Measurements from ENCODE around the gene ACKR4. TPM values are rescaled to one million over a fixed set of nuclear protein-coding genes. Genes with fewer than 3 reads are reported as not detected.

Gene ACKR4
- total RNA-seq, 1 donor, result 0.72 TPM

DNA sequence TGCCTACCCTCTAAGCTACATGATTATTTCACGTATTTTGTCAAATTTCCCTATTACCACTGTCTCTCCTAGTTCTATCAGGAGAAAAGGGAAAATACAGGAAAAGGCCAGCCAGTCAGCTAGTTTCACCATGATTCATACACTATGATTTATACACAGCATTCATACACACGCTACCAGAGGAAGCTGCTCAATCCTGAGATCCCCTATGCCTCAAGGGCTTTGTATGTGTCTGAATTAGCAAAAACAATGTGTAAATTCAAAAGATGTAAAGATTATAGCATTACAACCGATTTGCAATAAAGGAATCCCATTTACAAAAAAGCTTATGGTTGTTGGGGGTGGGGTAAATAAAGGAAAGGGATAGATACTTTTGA, 3.1 kb upstream of the ACKR4 start:
- Histone ChIP-seq H3K4me3 (ENCODE audit: insufficient read depth, low read length) (peak overlapping the region; percentile 8), H3K4me1 (ENCODE audit: insufficient read depth, low read length) (peaks cover 26% of the 10 kb centered on the region), H3K27me3 (ENCODE audit: insufficient read depth, low read length) (no peaks in the 10 kb centered on the region), H3K36me3 (ENCODE audit: insufficient read depth, low read length) (no peaks in the 10 kb centered on the region), H3K9me3 (ENCODE audit: low read depth, low read length) (no peaks in the 10 kb centered on the region), H3K4me2 (ENCODE audit: insufficient read depth, low read length) (peak overlapping the region; percentile 68), H3K27ac (ENCODE audit: low read depth, low read length) (peak overlapping the region; percentile 90), H3K79me2 (ENCODE audit: insufficient read depth, low read length) (no peaks in the 10 kb centered on the region), H2AFZ (ENCODE audit: low read length) (peak overlapping the region; percentile 38), H4K20me1 (ENCODE audit: insufficient read depth, low read length) (no peaks in the 10 kb centered on the region)
- TF ChIP-seq, protein P1, sequence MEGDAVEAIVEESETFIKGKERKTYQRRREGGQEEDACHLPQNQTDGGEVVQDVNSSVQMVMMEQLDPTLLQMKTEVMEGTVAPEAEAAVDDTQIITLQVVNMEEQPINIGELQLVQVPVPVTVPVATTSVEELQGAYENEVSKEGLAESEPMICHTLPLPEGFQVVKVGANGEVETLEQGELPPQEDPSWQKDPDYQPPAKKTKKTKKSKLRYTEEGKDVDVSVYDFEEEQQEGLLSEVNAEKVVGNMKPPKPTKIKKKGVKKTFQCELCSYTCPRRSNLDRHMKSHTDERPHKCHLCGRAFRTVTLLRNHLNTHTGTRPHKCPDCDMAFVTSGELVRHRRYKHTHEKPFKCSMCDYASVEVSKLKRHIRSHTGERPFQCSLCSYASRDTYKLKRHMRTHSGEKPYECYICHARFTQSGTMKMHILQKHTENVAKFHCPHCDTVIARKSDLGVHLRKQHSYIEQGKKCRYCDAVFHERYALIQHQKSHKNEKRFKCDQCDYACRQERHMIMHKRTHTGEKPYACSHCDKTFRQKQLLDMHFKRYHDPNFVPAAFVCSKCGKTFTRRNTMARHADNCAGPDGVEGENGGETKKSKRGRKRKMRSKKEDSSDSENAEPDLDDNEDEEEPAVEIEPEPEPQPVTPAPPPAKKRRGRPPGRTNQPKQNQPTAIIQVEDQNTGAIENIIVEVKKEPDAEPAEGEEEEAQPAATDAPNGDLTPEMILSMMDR (IDR thresholded peaks at IDR 0.05; ENCODE audit: extremely low read depth, low read depth, low read length), result no peak
- DNase-seq (ENCODE audit: insufficient read length, low spot score, missing footprints), result peak; percentile 21

DNA sequence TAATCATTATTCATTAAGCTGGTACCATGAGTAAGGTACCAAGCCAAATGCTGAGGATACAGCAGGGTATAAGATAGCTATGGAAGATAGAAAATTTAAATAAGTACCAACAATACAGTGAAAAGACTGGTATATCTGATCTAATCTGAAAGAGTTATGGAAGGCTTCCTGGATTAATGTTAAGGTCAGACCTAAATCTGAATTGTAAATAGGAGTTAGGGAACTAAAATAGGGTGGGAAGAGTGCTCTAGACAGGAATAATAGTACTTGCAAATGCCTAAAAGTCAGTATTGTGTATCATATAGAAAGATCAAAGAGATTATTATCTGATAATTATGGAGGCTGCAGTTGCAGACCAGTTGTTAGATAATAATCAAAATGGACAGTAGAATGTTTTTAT, 2.6 kb upstream of the ACKR4 start:
- TF ChIP-seq, protein P1 (IDR thresholded peaks at IDR 0.05; ENCODE audit: extremely low read depth, low read depth, low read length), result no peak
- no peaks in the 10 kb centered on the region for H3K27me3 ChIP-seq (ENCODE audit: insufficient read depth, low read length)
- peaks cover 26% of the 10 kb centered on the region for H3K4me1 ChIP-seq (ENCODE audit: insufficient read depth, low read length)
- H3K9me3 ChIP-seq (ENCODE audit: low read depth, low read length), result no peaks in the 10 kb centered on the region
- peak overlapping the region; percentile 90 for H3K27ac ChIP-seq (ENCODE audit: low read depth, low read length)
- H3K36me3 ChIP-seq (ENCODE audit: insufficient read depth, low read length), result no peaks in the 10 kb centered on the region
- H3K4me3 ChIP-seq (ENCODE audit: insufficient read depth, low read length), result no peak overlapping the region
- no peaks in the 10 kb centered on the region for H3K79me2 ChIP-seq (ENCODE audit: insufficient read depth, low read length)
- H3K4me2 ChIP-seq (ENCODE audit: insufficient read depth, low read length), result peak overlapping the region; percentile 68
- DNase-seq (ENCODE audit: insufficient read length, low spot score, missing footprints), result no peak
- H4K20me1 ChIP-seq (ENCODE audit: insufficient read depth, low read length), result no peaks in the 10 kb centered on the region
- H2AFZ ChIP-seq (ENCODE audit: low read length), result no peak overlapping the region

DNA sequence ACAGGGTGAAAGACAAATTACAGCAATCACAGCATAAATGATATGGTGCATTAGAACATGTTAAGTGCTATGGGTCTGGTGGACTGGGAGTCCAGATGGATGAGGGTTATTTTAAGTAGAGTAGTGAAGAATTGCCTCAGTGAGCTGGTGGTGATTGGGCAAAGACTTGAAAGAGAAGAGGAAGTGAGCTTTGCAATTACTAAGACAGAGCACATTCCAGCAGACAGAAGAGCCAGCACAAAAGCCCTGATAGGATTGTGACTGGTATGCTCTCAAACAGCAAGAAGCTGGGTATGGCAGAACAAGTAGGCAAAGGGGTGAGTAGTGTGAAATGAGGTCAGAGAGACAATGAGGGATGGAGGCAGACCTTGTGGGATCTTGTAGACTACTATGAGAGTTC, 2.1 kb upstream of the ACKR4 start:
- Histone ChIP-seq H4K20me1 (ENCODE audit: insufficient read depth, low read length) (no peaks in the 10 kb centered on the region), H3K27ac (ENCODE audit: low read depth, low read length) (peak overlapping the region; percentile 90), H3K4me2 (ENCODE audit: insufficient read depth, low read length) (no peak overlapping the region), H3K9me3 (ENCODE audit: low read depth, low read length) (no peaks in the 10 kb centered on the region), H3K36me3 (ENCODE audit: insufficient read depth, low read length) (no peaks in the 10 kb centered on the region), H3K27me3 (ENCODE audit: insufficient read depth, low read length) (no peaks in the 10 kb centered on the region), H3K4me3 (ENCODE audit: insufficient read depth, low read length) (no peak overlapping the region), H3K79me2 (ENCODE audit: insufficient read depth, low read length) (no peaks in the 10 kb centered on the region), H2AFZ (ENCODE audit: low read length) (no peak overlapping the region), H3K4me1 (ENCODE audit: insufficient read depth, low read length) (peaks cover 26% of the 10 kb centered on the region)
- DNase-seq (ENCODE audit: insufficient read length, low spot score, missing footprints), result no peak
- TF ChIP-seq, protein P1 (IDR thresholded peaks at IDR 0.05; ENCODE audit: extremely low read depth, low read depth, low read length), result no peak

DNA sequence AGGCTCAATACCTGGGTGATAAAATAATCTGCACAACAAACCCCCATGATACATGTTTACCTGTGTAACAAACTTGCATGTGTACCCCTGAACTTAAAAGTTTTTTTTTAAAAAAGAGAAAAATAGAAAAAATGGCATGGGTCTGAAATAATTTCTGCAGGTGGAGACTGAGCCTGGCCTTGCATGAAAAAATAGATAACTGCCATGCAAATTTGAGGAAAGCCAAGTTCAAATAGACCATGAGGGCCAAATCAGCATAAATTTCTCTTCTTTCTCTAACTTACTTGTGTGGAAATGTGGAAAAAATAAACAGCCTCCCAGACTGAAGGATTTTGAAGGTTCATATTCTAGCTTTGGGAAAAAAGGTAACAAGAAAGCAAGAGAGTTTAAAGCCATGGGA, 744 bp upstream of the ACKR4 start:
- H3K27ac ChIP-seq (ENCODE audit: low read depth, low read length), result no peak overlapping the region
- no peaks in the 10 kb centered on the region for H3K36me3 ChIP-seq (ENCODE audit: insufficient read depth, low read length)
- DNase-seq (ENCODE audit: insufficient read length, low spot score, missing footprints), result no peak
- H3K79me2 ChIP-seq (ENCODE audit: insufficient read depth, low read length), result no peaks in the 10 kb centered on the region
- no peak overlapping the region for H3K4me2 ChIP-seq (ENCODE audit: insufficient read depth, low read length)
- H3K9me3 ChIP-seq (ENCODE audit: low read depth, low read length), result no peaks in the 10 kb centered on the region
- H3K4me1 ChIP-seq (ENCODE audit: insufficient read depth, low read length), result peaks cover 26% of the 10 kb centered on the region
- H3K4me3 ChIP-seq (ENCODE audit: insufficient read depth, low read length), result no peak overlapping the region
- no peak overlapping the region for H2AFZ ChIP-seq (ENCODE audit: low read length)
- H4K20me1 ChIP-seq (ENCODE audit: insufficient read depth, low read length), result no peaks in the 10 kb centered on the region
- TF ChIP-seq, protein P1 (IDR thresholded peaks at IDR 0.05; ENCODE audit: extremely low read depth, low read depth, low read length), result no peak
- H3K27me3 ChIP-seq (ENCODE audit: insufficient read depth, low read length), result no peaks in the 10 kb centered on the region
